ENCODE measurements around the gene PDCD10. TPM values are rescaled to one million over a fixed set of nuclear protein-coding genes. Genes with fewer than 3 reads are reported as not detected.

Gene PDCD10
- total and polyA plus RNA-seq, 2 donors (not counting 3 experiments of a cell fraction or from before 2014, with no cell fraction given), result 21.3 to 47.8 TPM

DNA sequence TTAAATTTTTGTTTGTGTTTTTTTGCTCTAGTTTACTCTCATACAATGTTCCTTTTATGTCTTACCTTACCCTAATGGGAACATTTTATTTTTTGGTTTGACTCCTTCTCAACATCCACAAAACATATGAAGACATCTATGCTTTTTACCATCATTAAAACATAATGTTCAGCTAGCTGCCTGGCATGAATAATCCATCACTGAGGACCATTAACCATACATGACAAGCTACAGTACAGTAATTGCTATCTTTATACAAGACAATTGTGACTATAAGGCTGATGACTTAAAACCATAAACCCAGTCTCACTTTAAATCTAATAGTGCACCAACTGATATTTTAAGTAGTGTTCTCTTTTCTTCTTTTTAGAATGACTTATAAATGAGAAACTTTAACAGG is 14.5 kb upstream of the PDCD10 start:
- BruUV-seq (replicated peaks), result no TSS peak
- H3K36me3 ChIP-seq (ENCODE audit: control insufficient read depth in 2 of 2, extremely low read depth in 1 of 2, insufficient read depth in 2 of 2, low read length in 2 of 2), result no peaks in the 10 kb centered on the region
- H2AFZ ChIP-seq (ENCODE audit: low read depth, low read length), result no peak overlapping the region
- H3K9me3 ChIP-seq (replicated peaks; ENCODE audit: control insufficient read depth, insufficient read depth, low read length), result no peaks in the 10 kb centered on the region
- no peaks in the 10 kb centered on the region for H3K4me1 ChIP-seq (ENCODE audit: control insufficient read depth, extremely low read depth, insufficient read depth, low read length)
- DNase-seq (ENCODE audit: low read depth, low spot score) (no peak), FAIRE-seq (no peak)
- dilution Hi-C loops (cut with MboI; ENCODE audit: extremely low pct_ligation_motif_present, low sequenced_read_pairs), result no loop called here
- ChIA-PET POLR2A (no interaction called here), CTCF (interaction anchor here (1.1 to 2.3 kb wide), 3 partner anchors 9 to 18 kb away, joined by 3 to 10 read pairs (median 4); partner anchors contain the start of gene SERPINI1)
- no peak overlapping the region for H3K27ac ChIP-seq (ENCODE audit: insufficient read depth, low read depth, low read length)
- no peak overlapping the region for H3K9ac ChIP-seq (replicated peaks; ENCODE audit: extremely low read depth, insufficient read depth, low read length)
- peaks cover 0 to 3% of the 10 kb centered on the region in 2 experiments for H3K27me3 ChIP-seq (ENCODE audit: control insufficient read depth in 2 of 2, insufficient read depth in 2 of 2, low read length in 2 of 2)
- H4K20me1 ChIP-seq (replicated peaks; ENCODE audit: control insufficient read depth, extremely low read depth, insufficient read depth, low read length), result no peaks in the 10 kb centered on the region
- no peaks in the 10 kb centered on the region for H3K79me2 ChIP-seq (ENCODE audit: control insufficient read depth, insufficient read depth, low read length)
- H3K9me1 ChIP-seq (replicated peaks; ENCODE audit: control insufficient read depth, extremely low read depth, insufficient read depth, low read length), result no peaks in the 10 kb centered on the region
- no peak overlapping the region for H3K4me2 ChIP-seq (ENCODE audit: insufficient read depth, low read length)
- no peak overlapping the region for H3K4me3 ChIP-seq (replicated peaks in 1 of 3; ENCODE audit: insufficient read depth in 1 of 3, low read depth in 1 of 3, low read length in 3 of 3)
- intact Hi-C loops (cut with micrococcal nuclease), result no loop called here
- TF ChIP-seq MYC (IDR thresholded peaks at IDR 0.05; ENCODE audit: low read depth, low read length), result no peak
- no peak for TF ChIP-seq JUN (IDR thresholded peaks at IDR 0.05; ENCODE audit: borderline replicate concordance, insufficient read depth, insufficient read length, low read depth)
- TF ChIP-seq POLR2A (IDR thresholded peaks at IDR 0.05; ENCODE audit: low read depth, low read length), result no peak
- TF ChIP-seq FOS (IDR thresholded peaks at IDR 0.05; ENCODE audit: borderline replicate concordance, insufficient read depth, low read length), result no peak
- TF ChIP-seq, protein P1, sequence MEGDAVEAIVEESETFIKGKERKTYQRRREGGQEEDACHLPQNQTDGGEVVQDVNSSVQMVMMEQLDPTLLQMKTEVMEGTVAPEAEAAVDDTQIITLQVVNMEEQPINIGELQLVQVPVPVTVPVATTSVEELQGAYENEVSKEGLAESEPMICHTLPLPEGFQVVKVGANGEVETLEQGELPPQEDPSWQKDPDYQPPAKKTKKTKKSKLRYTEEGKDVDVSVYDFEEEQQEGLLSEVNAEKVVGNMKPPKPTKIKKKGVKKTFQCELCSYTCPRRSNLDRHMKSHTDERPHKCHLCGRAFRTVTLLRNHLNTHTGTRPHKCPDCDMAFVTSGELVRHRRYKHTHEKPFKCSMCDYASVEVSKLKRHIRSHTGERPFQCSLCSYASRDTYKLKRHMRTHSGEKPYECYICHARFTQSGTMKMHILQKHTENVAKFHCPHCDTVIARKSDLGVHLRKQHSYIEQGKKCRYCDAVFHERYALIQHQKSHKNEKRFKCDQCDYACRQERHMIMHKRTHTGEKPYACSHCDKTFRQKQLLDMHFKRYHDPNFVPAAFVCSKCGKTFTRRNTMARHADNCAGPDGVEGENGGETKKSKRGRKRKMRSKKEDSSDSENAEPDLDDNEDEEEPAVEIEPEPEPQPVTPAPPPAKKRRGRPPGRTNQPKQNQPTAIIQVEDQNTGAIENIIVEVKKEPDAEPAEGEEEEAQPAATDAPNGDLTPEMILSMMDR (IDR thresholded peaks at IDR 0.05; ENCODE audit: extremely low read depth in 1 of 2, insufficient read depth in 1 of 2, low read depth in 1 of 2, low read length in 2 of 2), result no peak
- TF ChIP-seq, protein P2, sequence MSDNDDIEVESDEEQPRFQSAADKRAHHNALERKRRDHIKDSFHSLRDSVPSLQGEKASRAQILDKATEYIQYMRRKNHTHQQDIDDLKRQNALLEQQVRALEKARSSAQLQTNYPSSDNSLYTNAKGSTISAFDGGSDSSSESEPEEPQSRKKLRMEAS (IDR thresholded peaks at IDR 0.05; ENCODE audit: insufficient read depth, insufficient read length), result no peak
- TF ChIP-seq EZH2 (IDR thresholded peaks at IDR 0.05; ENCODE audit: borderline replicate concordance, low read depth, low read length, severe bottlenecking), result no peak

Data from endothelial cell of umbilical vein (primary cell).